Ectodermal cell (in vitro differentiated cells): ENCODE measurements around the gene PCYOX1L.

Experiments used
- H3K27ac ChIP-seq: 2 replicates; pipeline ENCODE4 v1.7.0; 2013; ENCODE audit warnings: mild to moderate bottlenecking, low read depth, low read length; ENCODE audit not compliant: insufficient read depth, poor library complexity, severe bottlenecking
- H3K27me3 ChIP-seq: 2 replicates; pipeline ENCODE4 v1.7.0; 2013; ENCODE audit warnings: mild to moderate bottlenecking, low read length; ENCODE audit not compliant: insufficient read depth, control insufficient read depth, poor library complexity, severe bottlenecking
- H3K36me3 ChIP-seq: one replicate; pipeline ENCODE4 v1.7.0; 2013; ENCODE audit warnings: low read length; ENCODE audit not compliant: control insufficient read depth, insufficient read depth
- H3K4me1 ChIP-seq: one replicate; pipeline ENCODE4 v1.7.0; 2013; ENCODE audit warnings: low read length; ENCODE audit not compliant: control insufficient read depth, insufficient read depth
- H3K4me3 ChIP-seq: 2 replicates; pipeline ENCODE4 v1.7.0; 2013; ENCODE audit warnings: low read depth, low read length, control low read depth; ENCODE audit not compliant: insufficient read depth
- H3K9me3 ChIP-seq: 2 replicates; pipeline ENCODE4 v1.7.0; 2013; ENCODE audit warnings: mild to moderate bottlenecking, low read length, moderate library complexity; ENCODE audit not compliant: control insufficient read depth
- WGBS, 2 experiments: methylation state at CpG; one replicate each; pipeline ENCODE4 v1.1.7; 2013; ENCODE audit warnings: missing lambda C conversion rate in 2 of 2; 5-methylcytosine and 5-hydroxymethylcytosine counted together

The PCYOX1L gene

GRCh38 chr5:149406203-149406978 is 48.5 kb downstream of the PCYOX1L start:
- H3K9me3 ChIP-seq: no peaks in the 10 kb centered on the region
- no peaks in the 10 kb centered on the region for H3K36me3 ChIP-seq
- WGBS, 2 experiments: 61 to 66% methylated on average over 9 of the region's 9 CpGs
- H3K27me3 ChIP-seq: no peaks in the 10 kb centered on the region
- no peak overlapping the region for H3K4me3 ChIP-seq
- peaks cover 10% of the 10 kb centered on the region for H3K4me1 ChIP-seq
- no peak overlapping the region for H3K27ac ChIP-seq

DNA sequence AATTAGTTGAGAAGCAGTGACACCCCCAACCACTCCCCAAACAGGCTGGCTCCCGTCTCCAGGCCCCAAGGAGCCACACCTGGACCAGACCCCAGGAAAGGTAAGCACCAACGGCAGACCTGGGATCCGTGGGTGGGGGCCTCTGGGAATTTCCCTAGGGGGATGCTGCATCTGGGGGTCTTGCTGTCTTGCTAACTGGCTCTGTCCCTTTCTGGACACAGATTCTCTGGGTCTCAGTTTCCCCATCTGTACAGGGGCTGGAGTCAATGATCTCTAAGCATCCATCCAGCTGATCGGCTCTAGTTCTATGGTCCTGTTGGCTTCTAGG is 49.1 kb downstream of the PCYOX1L start:
- 81 to 85% methylated on average over 4 of the region's 4 CpGs for WGBS, 2 experiments

DNA sequence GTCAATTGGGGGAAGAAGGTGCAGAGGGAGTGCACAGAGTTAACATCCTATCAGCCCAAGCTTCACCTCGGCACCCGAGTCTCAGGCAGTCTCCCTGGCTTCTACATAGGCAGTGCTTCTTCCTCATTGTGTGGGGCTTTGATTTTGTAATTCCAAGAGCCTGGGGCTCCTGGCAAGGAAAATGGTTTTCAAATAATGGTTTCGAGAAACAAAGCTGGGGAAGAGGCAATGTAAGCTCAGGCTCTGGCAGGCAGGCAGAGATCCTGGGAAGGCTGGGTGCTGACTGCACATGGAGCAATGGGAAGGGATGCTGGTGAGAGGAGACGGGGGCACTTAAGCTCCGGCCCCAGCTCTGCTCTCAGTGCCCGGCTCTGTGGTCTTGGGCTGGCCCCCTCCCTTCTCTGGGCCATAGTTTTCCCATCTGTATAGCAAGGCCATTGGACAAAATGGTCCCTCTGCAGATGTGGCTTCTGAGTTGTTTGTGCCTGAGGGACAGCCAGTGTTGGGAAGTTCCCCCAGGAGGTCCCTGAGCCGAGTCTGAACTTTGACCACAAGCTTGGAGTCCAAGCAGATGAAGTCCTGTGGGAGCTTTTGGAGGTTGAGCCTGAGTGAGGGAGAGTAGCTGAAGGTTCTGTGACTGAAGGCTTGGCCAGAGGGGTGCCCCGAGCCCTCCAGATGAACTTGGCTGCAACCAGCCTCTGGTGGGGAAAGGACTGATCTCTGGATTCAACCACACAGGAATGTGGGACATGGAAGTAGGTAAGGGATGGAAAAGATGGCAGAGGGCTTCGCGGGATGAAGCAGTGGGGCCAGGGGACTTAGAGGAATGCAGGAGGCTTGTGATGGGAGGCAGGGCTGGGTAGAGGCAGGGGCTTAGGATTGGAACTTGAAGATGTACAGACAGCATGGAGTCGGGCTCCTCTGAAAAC is 49.7 kb downstream of the PCYOX1L start:
- H3K36me3 ChIP-seq: no peaks in the 10 kb centered on the region
- no peak overlapping the region for H3K27ac ChIP-seq
- WGBS, 2 experiments: 86 to 89% methylated on average over 11 of the region's 11 CpGs
- no peaks in the 10 kb centered on the region for H3K9me3 ChIP-seq
- peaks cover 10% of the 10 kb centered on the region for H3K4me1 ChIP-seq
- no peaks in the 10 kb centered on the region for H3K27me3 ChIP-seq
- no peak overlapping the region for H3K4me3 ChIP-seq

More for the DNA sequence above, 49.1 kb downstream of the PCYOX1L start:
- Histone ChIP-seq H3K4me3 (no peak overlapping the region), H3K36me3 (no peaks in the 10 kb centered on the region), H3K9me3 (no peaks in the 10 kb centered on the region), H3K27ac (no peak overlapping the region), H3K27me3 (no peaks in the 10 kb centered on the region), H3K4me1 (peaks cover 10% of the 10 kb centered on the region)

GRCh38 chr5:149408252-149409099 is 50.6 kb downstream of the PCYOX1L start:
- H3K9me3 ChIP-seq: no peaks in the 10 kb centered on the region
- H3K27me3 ChIP-seq: no peaks in the 10 kb centered on the region
- H3K27ac ChIP-seq: no peak overlapping the region
- no peak overlapping the region for H3K4me3 ChIP-seq
- 96 to 97% methylated on average over 12 of the region's 12 CpGs for WGBS, 2 experiments
- peaks cover 10% of the 10 kb centered on the region for H3K4me1 ChIP-seq
- no peaks in the 10 kb centered on the region for H3K36me3 ChIP-seq

- WGBS, 2 experiments: 87 to 90% methylated on average over 6 of the region's 6 CpGs
- Histone ChIP-seq H3K27me3 (no peaks in the 10 kb centered on the region), H3K9me3 (no peaks in the 10 kb centered on the region), H3K27ac (no peak overlapping the region), H3K4me1 (peaks cover 10% of the 10 kb centered on the region), H3K4me3 (no peak overlapping the region), H3K36me3 (no peaks in the 10 kb centered on the region)
These were observed 51.6 kb downstream of the PCYOX1L start for GRCh38 chr5:149409268-149409948.

GRCh38 chr5:149410071-149410470 is 52.2 kb downstream of the PCYOX1L start:
- 93 to 94% methylated on average over 7 of the region's 7 CpGs for WGBS, 2 experiments
- Histone ChIP-seq H3K9me3 (no peaks in the 10 kb centered on the region), H3K4me1 (peaks cover 5% of the 10 kb centered on the region), H3K4me3 (no peak overlapping the region), H3K36me3 (no peaks in the 10 kb centered on the region), H3K27ac (no peak overlapping the region), H3K27me3 (no peaks in the 10 kb centered on the region)

GRCh38 chr5:149410721-149411432 is 53.0 kb downstream of the PCYOX1L start:
- Histone ChIP-seq H3K4me1 (no peaks in the 10 kb centered on the region), H3K9me3 (no peaks in the 10 kb centered on the region), H3K4me3 (no peak overlapping the region), H3K27ac (no peak overlapping the region), H3K36me3 (no peaks in the 10 kb centered on the region), H3K27me3 (no peaks in the 10 kb centered on the region)
- WGBS, 2 experiments: 85% methylated on average over 15 of the region's 15 CpGs

- Histone ChIP-seq H3K4me3 (no peak overlapping the region), H3K4me1 (peaks cover 4% of the 10 kb centered on the region), H3K9me3 (no peaks in the 10 kb centered on the region), H3K27me3 (no peaks in the 10 kb centered on the region), H3K27ac (no peak overlapping the region), H3K36me3 (no peaks in the 10 kb centered on the region)
- 87 to 91% methylated on average over 9 of the region's 9 CpGs for WGBS, 2 experiments
These were observed 54.1 kb downstream of the PCYOX1L start for GRCh38 chr5:149411738-149412519.
